ENCODE results near the gene PCDHB14. TPM values are rescaled to one million over a fixed set of nuclear protein-coding genes. Genes with fewer than 3 reads are reported as not detected.
"Not testable (repeated sequence)": the region's sequence is repeated elsewhere in the genome, so short reads cannot be mapped to it uniquely, and the experiment has no call there.

The PCDHB14 gene
- total and polyA plus RNA-seq, 2 of the 4 experiments (the other 2 are of a cell fraction): 0.18 to 0.36 TPM

DNA sequence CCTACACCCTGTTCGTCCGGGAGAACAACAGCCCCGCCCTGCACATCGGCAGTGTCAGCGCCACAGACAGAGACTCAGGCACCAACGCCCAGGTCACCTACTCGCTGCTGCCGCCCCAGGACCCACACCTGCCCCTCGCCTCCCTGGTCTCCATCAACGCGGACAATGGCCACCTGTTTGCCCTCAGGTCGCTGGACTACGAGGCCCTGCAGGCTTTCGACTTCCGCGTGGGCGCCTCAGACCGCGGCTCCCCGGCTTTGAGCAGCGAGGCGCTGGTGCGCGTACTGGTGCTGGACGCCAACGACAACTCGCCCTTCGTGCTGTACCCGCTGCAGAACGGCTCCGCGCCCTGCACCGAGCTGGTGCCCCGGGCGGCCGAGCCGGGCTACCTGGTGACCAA, 34.5 kb upstream of the PCDHB14 start:
- H4K91ac ChIP-seq (ENCODE audit: insufficient read depth, low read depth, low read length); in situ Hi-C loops (cut with MboI; ENCODE audit: low sequenced_read_pairs); H3K18ac ChIP-seq (ENCODE audit: low read depth, low read length); H3K27me3 ChIP-seq (ENCODE audit: control insufficient read depth, insufficient read depth, low read length); H3K36me3 ChIP-seq (ENCODE audit: control insufficient read depth, insufficient read depth, low read length); ATAC-seq (ENCODE audit: low read depth); H3K4ac ChIP-seq (ENCODE audit: low read depth, low read length); H3K9me1 ChIP-seq (ENCODE audit: insufficient read depth, low read length); dilution Hi-C loops (cut with HindIII; ENCODE audit: low sequenced_read_pairs, unreplicated experiment); BruUV-seq (replicated peaks); H3K56ac ChIP-seq (ENCODE audit: extremely low read depth, insufficient read depth, low read length); H2AFZ ChIP-seq (replicated peaks; ENCODE audit: low read length, poor library complexity); H3K27ac ChIP-seq (ENCODE audit: insufficient read depth, low read length); H3K4me3 ChIP-seq (ENCODE audit: insufficient read depth, low read depth, low read length); POLR2A ChIA-PET (ENCODE audit: unreplicated experiment); DNase-seq; H2BK120ac ChIP-seq (ENCODE audit: low read depth, low read length); H3K4me2 ChIP-seq (ENCODE audit: low read depth, low read length); H2AK9ac ChIP-seq (replicated peaks; ENCODE audit: low read depth, low read length, poor library complexity); H2AK5ac ChIP-seq (ENCODE audit: low read depth, low read length); H3K9ac ChIP-seq (ENCODE audit: low read depth, low read length); H4K8ac ChIP-seq (ENCODE audit: low read depth in 2 of 2, low read length in 2 of 2); H4K5ac ChIP-seq (ENCODE audit: low read depth, low read length); H3K23ac ChIP-seq (ENCODE audit: low read depth, low read length); H3K79me1 ChIP-seq (ENCODE audit: low read depth in 1 of 2, low read length in 2 of 2); H2BK5ac ChIP-seq (ENCODE audit: low read depth, low read length, poor library complexity, severe bottlenecking); H2BK15ac ChIP-seq (ENCODE audit: low read depth, low read length); H2BK20ac ChIP-seq (ENCODE audit: low read depth, low read length); H3K4me1 ChIP-seq (ENCODE audit: control insufficient read depth, insufficient read depth, low read length); H3K14ac ChIP-seq (replicated peaks; ENCODE audit: low read depth, low read length); H4K20me1 ChIP-seq (ENCODE audit: insufficient read depth, low read length); CTCF ChIA-PET; intact Hi-C loops (cut with micrococcal nuclease): not testable (repeated sequence)
- WGBS, 2 experiments (ENCODE audit: extremely low coverage in 2 of 2, insufficient read length in 1 of 2): no CpG with 5 or more reads among the region's 37 CpGs
- H3K9me3 ChIP-seq (ENCODE audit: control insufficient read depth, insufficient read depth, low read length): peaks cover 15% of the 10 kb centered on the region; the same call in 1 of the 2 replicates

DNA sequence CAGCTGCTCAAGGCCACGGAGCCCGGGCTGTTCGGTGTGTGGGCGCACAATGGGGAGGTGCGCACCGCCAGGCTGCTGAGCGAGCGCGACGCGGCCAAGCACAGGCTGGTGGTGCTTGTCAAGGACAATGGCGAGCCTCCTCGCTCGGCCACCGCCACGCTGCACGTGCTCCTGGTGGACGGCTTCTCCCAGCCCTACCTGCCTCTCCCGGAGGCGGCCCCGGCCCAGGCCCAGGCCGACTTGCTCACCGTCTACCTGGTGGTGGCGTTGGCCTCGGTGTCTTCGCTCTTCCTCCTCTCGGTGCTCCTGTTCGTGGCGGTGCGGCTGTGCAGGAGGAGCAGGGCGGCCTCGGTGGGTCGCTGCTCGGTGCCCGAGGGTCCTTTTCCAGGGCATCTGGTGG, 34.0 kb upstream of the PCDHB14 start:
- H4K20me1 ChIP-seq (ENCODE audit: insufficient read depth, low read length); BruUV-seq (replicated peaks): not testable (repeated sequence)
- WGBS, 2 experiments (ENCODE audit: extremely low coverage in 2 of 2, insufficient read length in 1 of 2): 25% methylated on average over 4 of the region's 35 CpGs; no CpG with 5 or more reads in 1 of the 2 experiments

More for the DNA sequence above, 34.0 kb upstream of the PCDHB14 start:
- H3K4me3 ChIP-seq (ENCODE audit: insufficient read depth, low read depth, low read length); DNase-seq; in situ Hi-C loops (cut with MboI; ENCODE audit: low sequenced_read_pairs); H4K91ac ChIP-seq (ENCODE audit: insufficient read depth, low read depth, low read length); H3K27ac ChIP-seq (ENCODE audit: insufficient read depth, low read length); H3K79me1 ChIP-seq (ENCODE audit: low read depth in 1 of 2, low read length in 2 of 2); H3K27me3 ChIP-seq (ENCODE audit: control insufficient read depth, insufficient read depth, low read length); POLR2A ChIA-PET (ENCODE audit: unreplicated experiment); H4K8ac ChIP-seq (ENCODE audit: low read depth in 2 of 2, low read length in 2 of 2); H4K5ac ChIP-seq (ENCODE audit: low read depth, low read length); H3K56ac ChIP-seq (ENCODE audit: extremely low read depth, insufficient read depth, low read length); H2AFZ ChIP-seq (replicated peaks; ENCODE audit: low read length, poor library complexity); H2BK15ac ChIP-seq (ENCODE audit: low read depth, low read length); H3K36me3 ChIP-seq (ENCODE audit: control insufficient read depth, insufficient read depth, low read length); H2AK9ac ChIP-seq (replicated peaks; ENCODE audit: low read depth, low read length, poor library complexity); H3K9ac ChIP-seq (ENCODE audit: low read depth, low read length); H2BK5ac ChIP-seq (ENCODE audit: low read depth, low read length, poor library complexity, severe bottlenecking); H3K18ac ChIP-seq (ENCODE audit: low read depth, low read length); H2BK20ac ChIP-seq (ENCODE audit: low read depth, low read length); H3K9me1 ChIP-seq (ENCODE audit: insufficient read depth, low read length); intact Hi-C loops (cut with micrococcal nuclease); H3K23ac ChIP-seq (ENCODE audit: low read depth, low read length); H3K14ac ChIP-seq (replicated peaks; ENCODE audit: low read depth, low read length); CTCF ChIA-PET; H3K4me1 ChIP-seq (ENCODE audit: control insufficient read depth, insufficient read depth, low read length); H3K4ac ChIP-seq (ENCODE audit: low read depth, low read length); dilution Hi-C loops (cut with HindIII; ENCODE audit: low sequenced_read_pairs, unreplicated experiment); ATAC-seq (ENCODE audit: low read depth); H2BK120ac ChIP-seq (ENCODE audit: low read depth, low read length); H3K4me2 ChIP-seq (ENCODE audit: low read depth, low read length); H2AK5ac ChIP-seq (ENCODE audit: low read depth, low read length): not testable (repeated sequence)
- peaks cover 15% of the 10 kb centered on the region; the same call in 1 of the 2 replicates for H3K9me3 ChIP-seq (ENCODE audit: control insufficient read depth, insufficient read depth, low read length)

Data from IMR-90 (cell line).